ENCODE data around the gene TIMM10B. TPM values are rescaled to one million over a fixed set of nuclear protein-coding genes. Genes with fewer than 3 reads are reported as not detected.

TIMM10B gene
- total and polyA plus RNA-seq, 2 of the 13 experiments (the other 11 are each of a cell fraction or from before 2014, with no cell fraction given): 34.9 to 39.5 TPM

DNA sequence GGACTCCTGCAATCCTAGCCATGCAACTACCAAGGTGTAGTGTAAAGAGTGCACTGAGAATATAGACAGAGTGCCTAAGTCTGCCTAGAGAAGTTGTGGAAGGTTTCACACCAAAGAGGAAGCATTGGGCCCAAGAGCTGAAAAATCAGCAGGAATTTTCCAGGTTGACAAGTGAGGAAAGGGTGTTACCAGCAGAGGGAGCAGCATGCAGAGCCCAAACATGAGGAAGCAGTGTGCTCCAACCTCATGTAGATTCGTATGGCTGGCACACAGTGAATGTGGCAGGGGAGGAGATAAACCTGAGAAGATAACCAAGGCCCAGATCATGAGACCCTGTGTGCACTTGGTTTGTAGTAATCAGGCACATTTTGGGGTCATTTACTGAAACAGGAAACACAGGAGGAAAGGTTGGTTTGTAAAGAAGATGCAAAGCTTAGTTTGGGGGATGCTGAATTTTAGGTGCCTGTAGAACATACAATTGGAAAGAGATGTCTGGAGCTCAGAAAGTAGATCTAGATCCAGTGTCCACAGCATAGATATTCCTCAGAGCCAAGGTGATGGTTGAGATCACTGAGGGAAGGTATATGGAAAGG lies 42.2 kb upstream of the TIMM10B start:
- Histone ChIP-seq H3K27ac (ENCODE audit: extremely low read length, insufficient read depth, low read length) (no peak overlapping the region), H3K9me3 (ENCODE audit: low read length) (no peaks in the 10 kb centered on the region), H3K4me3 (replicated peaks in 1 of 3; ENCODE audit: insufficient read depth in 1 of 3, low read depth in 2 of 3, low read length in 3 of 3) (no peak overlapping the region), H3K36me3 (replicated peaks in 1 of 2; ENCODE audit: control insufficient read depth in 1 of 2, insufficient read depth in 2 of 2, low read length in 2 of 2) (no peaks in the 10 kb centered on the region), H4K20me1 (ENCODE audit: insufficient read depth, low read length) (no peaks in the 10 kb centered on the region), H3K27me3 (ENCODE audit: control insufficient read depth in 1 of 2, insufficient read depth in 2 of 2, low read length in 2 of 2) (no peaks in the 10 kb centered on the region), H3K4me2 (ENCODE audit: low read depth, low read length) (peak overlapping the region; percentile 18), H3K79me2 (ENCODE audit: insufficient read depth, low read length) (no peaks in the 10 kb centered on the region), H3K9ac (ENCODE audit: insufficient read depth, low read depth, low read length) (no peak overlapping the region), H2AFZ (ENCODE audit: low read length) (no peak overlapping the region), H3K4me1 (ENCODE audit: insufficient read depth, low read length) (peaks cover 64% of the 10 kb centered on the region)
- 0% methylated on average over 1 of the region's 1 CpG for WGBS (ENCODE audit: low lambda C conversion rate)
- intact Hi-C loops (cut with micrococcal nuclease; ENCODE audit: unreplicated experiment): loop anchor here (1.0 kb wide), 1 partner anchor 66 kb away; no protein-coding TSS in a partner anchor
- peak; percentile 81 for FAIRE-seq
- ATAC-seq: peak; percentile 54
- POLR2A ChIA-PET: interaction anchor here (0.7 to 3.9 kb wide), 5 partner anchors 20 to 244 kb away, joined by 3 to 22 read pairs (median 4); partner anchors contain the start of genes APBB1 and MRPL17
- BruUV-seq (replicated peaks): no TSS peak
- DNase-seq (ENCODE audit: low spot score): peak; percentile 67
- CTCF ChIA-PET (ENCODE audit: low intra/inter-chr PET ratio, low total read pairs): interaction anchor here (1.1 to 1.5 kb wide), 2 partner anchors 60 to 66 kb away, joined by 5 to 9 read pairs; no protein-coding TSS in a partner anchor
- in situ Hi-C loops (cut with HindIII; ENCODE audit: extremely low pct_ligation_motif_present, low pct_unique_long_range_greater_than_20kb): no loop called here
- TF ChIP-seq ZNF331 (CRISPR knock-in tag; IDR thresholded peaks at IDR 0.05): peak; percentile 65; the same call in 1 of the 2 replicates
- TF ChIP-seq XRCC5 (optimal IDR thresholded peaks at IDR 0.05; ENCODE audit: low read length): peak; percentile 57
- peak; percentile 67 for TF ChIP-seq RAD21 (CRISPR knock-in tag; IDR thresholded peaks at IDR 0.05)
- TF ChIP-seq KLF11 (CRISPR knock-in tag; IDR thresholded peaks at IDR 0.05): 0 out of 2 replicates have a peak, but pooled peaks have one; percentile 25
- TF ChIP-seq FOXK1 (CRISPR knock-in tag; IDR thresholded peaks at IDR 0.05; ENCODE audit: borderline replicate concordance, low read depth): peak; percentile 30; the same call in 1 of the 2 replicates
- TF ChIP-seq HMG20A (CRISPR knock-in tag; IDR thresholded peaks at IDR 0.05; ENCODE audit: borderline replicate concordance): no peak
- peak; percentile 40; the same call in 1 of the 2 replicates for TF ChIP-seq HDAC2 (CRISPR knock-in tag; IDR thresholded peaks at IDR 0.05)
- TF ChIP-seq SMC3 (IDR thresholded peaks at IDR 0.05; ENCODE audit: low read length): peak; percentile 89
- TF ChIP-seq ELF3 (CRISPR knock-in tag; IDR thresholded peaks at IDR 0.05): peak; percentile 63
- 0 out of 2 replicates have a peak, but pooled peaks have one; percentile 9 for TF ChIP-seq SOX5 (CRISPR knock-in tag; IDR thresholded peaks at IDR 0.05; ENCODE audit: borderline replicate concordance)
- peak; percentile 45; the same call in 1 of the 2 replicates for TF ChIP-seq ZSCAN31 (CRISPR knock-in tag; IDR thresholded peaks at IDR 0.05; ENCODE audit: low read depth)
- TF ChIP-seq, protein P1, sequence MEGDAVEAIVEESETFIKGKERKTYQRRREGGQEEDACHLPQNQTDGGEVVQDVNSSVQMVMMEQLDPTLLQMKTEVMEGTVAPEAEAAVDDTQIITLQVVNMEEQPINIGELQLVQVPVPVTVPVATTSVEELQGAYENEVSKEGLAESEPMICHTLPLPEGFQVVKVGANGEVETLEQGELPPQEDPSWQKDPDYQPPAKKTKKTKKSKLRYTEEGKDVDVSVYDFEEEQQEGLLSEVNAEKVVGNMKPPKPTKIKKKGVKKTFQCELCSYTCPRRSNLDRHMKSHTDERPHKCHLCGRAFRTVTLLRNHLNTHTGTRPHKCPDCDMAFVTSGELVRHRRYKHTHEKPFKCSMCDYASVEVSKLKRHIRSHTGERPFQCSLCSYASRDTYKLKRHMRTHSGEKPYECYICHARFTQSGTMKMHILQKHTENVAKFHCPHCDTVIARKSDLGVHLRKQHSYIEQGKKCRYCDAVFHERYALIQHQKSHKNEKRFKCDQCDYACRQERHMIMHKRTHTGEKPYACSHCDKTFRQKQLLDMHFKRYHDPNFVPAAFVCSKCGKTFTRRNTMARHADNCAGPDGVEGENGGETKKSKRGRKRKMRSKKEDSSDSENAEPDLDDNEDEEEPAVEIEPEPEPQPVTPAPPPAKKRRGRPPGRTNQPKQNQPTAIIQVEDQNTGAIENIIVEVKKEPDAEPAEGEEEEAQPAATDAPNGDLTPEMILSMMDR (CRISPR knock-in tag; IDR thresholded peaks at IDR 0.05): peak; percentile 86
- TF ChIP-seq, protein P2, sequence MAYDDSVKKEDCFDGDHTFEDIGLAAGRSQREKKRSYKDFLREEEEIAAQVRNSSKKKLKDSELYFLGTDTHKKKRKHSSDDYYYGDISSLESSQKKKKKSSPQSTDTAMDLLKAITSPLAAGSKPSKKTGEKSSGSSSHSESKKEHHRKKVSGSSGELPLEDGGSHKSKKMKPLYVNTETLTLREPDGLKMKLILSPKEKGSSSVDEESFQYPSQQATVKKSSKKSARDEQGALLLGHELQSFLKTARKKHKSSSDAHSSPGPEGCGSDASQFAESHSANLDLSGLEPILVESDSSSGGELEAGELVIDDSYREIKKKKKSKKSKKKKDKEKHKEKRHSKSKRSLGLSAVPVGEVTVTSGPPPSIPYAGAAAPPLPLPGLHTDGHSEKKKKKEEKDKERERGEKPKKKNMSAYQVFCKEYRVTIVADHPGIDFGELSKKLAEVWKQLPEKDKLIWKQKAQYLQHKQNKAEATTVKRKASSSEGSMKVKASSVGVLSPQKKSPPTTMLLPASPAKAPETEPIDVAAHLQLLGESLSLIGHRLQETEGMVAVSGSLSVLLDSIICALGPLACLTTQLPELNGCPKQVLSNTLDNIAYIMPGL (CRISPR knock-in tag; IDR thresholded peaks at IDR 0.05; ENCODE audit: borderline replicate concordance in 1 of 2, low read depth in 1 of 2): peak in 1 of 2 experiments; percentile 54; a peak in 1 of 4 replicates
- no peak for TF ChIP-seq FOXA1 (IDR thresholded peaks at IDR 0.05)
- peak; percentile 58 for TF ChIP-seq FOXA1 (CRISPR knock-in tag; IDR thresholded peaks at IDR 0.05)
- TF ChIP-seq NR2F6 (IDR thresholded peaks at IDR 0.05): no peak
- TF ChIP-seq NR2F6 (CRISPR knock-in tag; IDR thresholded peaks at IDR 0.05): no peak
- TF ChIP-seq PAX8 (CRISPR knock-in tag; IDR thresholded peaks at IDR 0.05; ENCODE audit: borderline replicate concordance): no peak
- TF ChIP-seq ZNF292 (CRISPR knock-in tag; IDR thresholded peaks at IDR 0.05; ENCODE audit: borderline replicate concordance, low read depth): no peak
- peak; percentile 64 for TF ChIP-seq TEAD3 (CRISPR knock-in tag; optimal IDR thresholded peaks at IDR 0.05; ENCODE audit: borderline replicate concordance)
- TF ChIP-seq STAG1 (CRISPR knock-in tag; IDR thresholded peaks at IDR 0.05): peak; percentile 69
- peak; percentile 33; the same call in 1 of the 2 replicates for TF ChIP-seq FOSL2 (CRISPR knock-in tag; IDR thresholded peaks at IDR 0.05)
- no peak for TF ChIP-seq ZNF530 (CRISPR knock-in tag; IDR thresholded peaks at IDR 0.05; ENCODE audit: low read depth)
- no peak for TF ChIP-seq NONO (IDR thresholded peaks at IDR 0.05)
- peak; percentile 43; the same call in 1 of the 2 replicates for TF ChIP-seq NONO (CRISPR knock-in tag; conservative IDR thresholded peaks at IDR 0.05)
